Measurements from ENCODE around the gene ORM1.
A peak's percentile ranks its signal among the peaks of the same experiment; 100 is the strongest.

The ORM1 gene

GRCh38 chr9:114287763-114288192 lies 35.1 kb upstream of the ORM1 start:
- no peak for DNase-seq (ENCODE audit: low read depth in 2 of 2)

- DNase-seq (ENCODE audit: low read depth in 2 of 2) = no peak
Measured at GRCh38 chr9:114288193-114289091, 34.5 kb upstream of the ORM1 start.

GRCh38 chr9:114289106-114289505 lies 33.8 kb upstream of the ORM1 start:
- no peak for DNase-seq (ENCODE audit: low read depth in 2 of 2)

GRCh38 chr9:114289571-114290481 lies 33.1 kb upstream of the ORM1 start:
- no peak for DNase-seq (ENCODE audit: low read depth in 2 of 2)

DNA sequence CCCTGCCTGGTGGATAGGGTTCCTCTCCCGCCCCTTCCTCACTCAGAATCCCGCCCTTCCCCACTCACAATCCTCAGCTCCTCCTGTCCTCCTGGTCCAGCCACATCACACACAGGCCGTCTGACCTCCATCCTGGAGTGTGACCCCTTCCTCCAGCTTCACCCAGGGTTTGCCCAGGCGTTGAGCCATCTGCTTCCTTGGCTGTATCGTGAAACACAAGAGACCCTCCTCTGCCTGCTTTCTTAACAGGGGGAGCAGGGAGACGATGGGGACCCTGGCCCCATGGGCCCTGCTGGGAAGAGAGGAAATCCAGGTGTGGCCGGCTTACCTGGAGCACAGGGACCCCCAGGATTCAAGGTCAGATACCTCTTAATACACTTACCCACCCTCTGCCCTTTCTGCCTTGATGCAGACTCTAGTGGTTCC lies 32.3 kb upstream of the ORM1 start:
- no peak for DNase-seq (ENCODE audit: low read depth in 2 of 2)

- peak; percentile 44 to 47 for DNase-seq (ENCODE audit: low read depth in 2 of 2)
Measured at GRCh38 chr9:114291064-114291474, 31.8 kb upstream of the ORM1 start.

DNA sequence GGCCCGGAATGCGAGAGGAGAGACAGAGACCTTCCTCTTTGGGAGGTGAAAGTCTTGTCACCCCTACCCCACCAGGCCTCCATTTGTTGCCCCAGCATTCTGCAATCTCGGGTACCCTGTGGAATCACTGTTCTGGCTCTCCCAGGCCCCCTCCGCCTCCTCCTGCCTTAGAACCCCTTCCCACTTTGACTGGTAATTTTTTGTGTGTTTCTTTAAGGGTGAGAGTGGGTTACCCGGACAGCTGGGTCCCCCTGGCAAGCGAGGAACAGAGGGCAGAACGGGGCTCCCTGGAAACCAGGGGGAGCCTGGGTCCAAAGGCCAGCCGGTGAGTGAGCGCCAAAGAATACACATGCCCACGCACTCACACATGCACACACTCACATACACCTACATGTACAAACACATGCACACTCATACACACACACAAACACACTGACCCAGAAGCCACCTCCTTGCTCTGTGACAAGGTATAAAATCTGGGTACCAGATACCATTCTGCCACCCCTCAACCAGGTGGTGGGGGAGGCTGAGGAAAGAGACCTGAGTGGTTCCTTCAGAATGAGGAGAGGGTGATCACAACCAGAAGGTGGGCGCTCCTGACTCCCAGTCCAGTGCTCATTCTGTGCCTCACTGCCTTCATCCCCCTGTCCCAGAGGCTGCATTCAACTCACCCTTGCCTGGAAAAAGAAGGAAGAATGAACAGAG lies 30.9 kb upstream of the ORM1 start:
- DNase-seq (ENCODE audit: low read depth in 2 of 2) = no peak

DNA sequence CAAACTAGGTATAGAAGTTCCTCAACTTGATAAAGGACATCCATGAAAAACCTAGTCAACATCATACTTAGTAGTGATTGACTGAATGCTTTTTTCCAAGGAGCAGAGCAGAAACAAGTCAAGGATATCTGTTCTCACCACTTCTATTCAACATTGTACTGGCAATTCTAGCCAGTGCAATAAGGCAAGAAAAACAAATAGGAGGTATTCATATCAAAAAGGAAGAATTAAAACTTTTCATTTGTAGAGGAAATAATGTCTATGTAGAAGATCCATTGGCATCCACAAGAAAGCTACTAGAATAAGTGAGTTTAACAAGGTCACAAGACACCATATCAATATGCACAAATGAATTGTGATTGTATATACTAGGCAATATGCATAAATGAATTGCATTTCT lies 28.2 kb upstream of the ORM1 start:
- no peak for DNase-seq (ENCODE audit: low read depth in 2 of 2)

DNA sequence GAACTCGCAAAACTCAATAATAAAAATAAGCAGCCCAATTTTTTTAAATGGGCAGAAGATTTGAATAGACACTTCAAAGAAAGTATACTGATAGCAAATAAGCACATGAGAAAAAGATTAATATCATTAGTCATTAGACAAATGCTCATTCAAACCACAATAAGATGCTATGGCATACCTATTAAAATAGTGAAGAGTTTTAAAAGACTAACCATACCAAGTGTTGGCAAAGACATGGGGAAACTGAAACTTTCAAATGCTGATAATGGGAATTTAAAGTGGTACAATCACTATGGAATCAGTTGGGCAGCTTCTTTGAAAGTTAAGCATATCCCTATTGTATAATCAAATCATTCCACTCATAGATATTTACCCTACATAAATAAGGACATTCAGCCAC lies 26.6 kb upstream of the ORM1 start:
- DNase-seq (ENCODE audit: low read depth in 2 of 2) = no peak

DNA sequence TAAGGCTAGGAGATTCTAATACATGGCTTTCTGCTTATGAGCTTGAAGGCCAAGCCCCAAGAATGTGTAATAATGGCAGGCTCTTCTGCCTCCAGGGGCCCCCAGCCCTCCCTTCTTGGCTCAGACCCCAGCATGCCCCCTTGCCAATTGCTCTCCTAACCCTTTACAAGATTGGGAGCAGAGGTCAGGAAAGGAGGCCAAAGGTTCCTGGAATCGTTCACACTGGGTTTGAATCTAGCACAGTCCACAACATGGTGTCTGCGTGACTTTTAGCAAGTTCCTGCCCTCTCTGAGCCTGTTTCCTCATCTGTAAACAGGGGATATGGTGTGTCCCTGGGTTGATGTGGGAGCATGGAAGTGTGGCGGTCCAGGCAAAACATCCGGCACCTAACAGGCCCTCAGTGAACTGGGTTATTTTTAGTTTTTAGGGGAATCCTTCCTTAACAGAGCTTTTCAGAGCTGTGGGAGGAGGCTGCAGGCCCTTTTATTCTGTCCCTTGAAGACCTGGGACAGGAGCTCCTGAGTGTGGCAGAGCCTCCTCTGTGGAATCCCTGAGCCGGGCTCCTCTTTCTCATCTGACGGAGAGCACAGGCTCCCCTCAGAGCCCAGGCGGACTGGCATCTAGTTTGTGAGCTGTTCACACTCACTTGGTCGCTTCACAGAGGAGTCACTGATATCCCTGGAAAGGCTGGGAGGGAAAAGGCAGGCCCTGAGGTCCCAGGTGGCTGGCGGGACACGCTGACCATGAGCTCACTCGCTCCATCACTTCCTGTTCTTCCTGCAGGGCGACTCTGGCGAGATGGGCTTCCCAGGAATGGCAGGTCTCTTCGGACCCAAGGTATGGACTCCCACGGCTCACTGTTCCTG lies 23.4 kb upstream of the ORM1 start:
- no peak for DNase-seq (ENCODE audit: low read depth in 2 of 2)

- DNase-seq (ENCODE audit: low read depth in 2 of 2) = no peak
Measured at GRCh38 chr9:114300153-114300845, 22.6 kb upstream of the ORM1 start.

- DNase-seq (ENCODE audit: low read depth in 2 of 2) = no peak
Measured at GRCh38 chr9:114300846-114301797, 21.8 kb upstream of the ORM1 start.

- DNase-seq (ENCODE audit: low read depth in 2 of 2) = no peak
Measured at GRCh38 chr9:114301798-114302565, 20.9 kb upstream of the ORM1 start.

DNA sequence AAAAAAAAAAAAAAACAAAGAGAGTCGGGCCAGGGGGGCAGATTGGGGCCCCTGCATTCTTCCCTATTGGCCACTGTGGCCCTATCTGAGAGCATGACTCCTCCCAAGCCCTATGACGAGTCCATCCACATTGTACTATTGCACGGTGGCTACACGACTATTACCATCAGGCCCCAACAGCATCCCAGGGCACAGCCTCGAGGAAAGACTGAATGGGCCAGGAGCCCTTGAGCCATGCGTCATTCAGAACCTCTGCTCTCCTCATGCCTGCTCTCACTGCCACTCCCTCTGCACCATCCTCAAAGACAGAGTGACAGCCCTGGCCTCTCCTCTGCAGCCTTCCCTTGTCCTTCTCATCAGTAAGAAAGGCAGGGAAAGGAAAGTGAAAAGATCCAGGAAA lies 20.2 kb upstream of the ORM1 start:
- DNase-seq (ENCODE audit: low read depth in 2 of 2) = no peak

DNA sequence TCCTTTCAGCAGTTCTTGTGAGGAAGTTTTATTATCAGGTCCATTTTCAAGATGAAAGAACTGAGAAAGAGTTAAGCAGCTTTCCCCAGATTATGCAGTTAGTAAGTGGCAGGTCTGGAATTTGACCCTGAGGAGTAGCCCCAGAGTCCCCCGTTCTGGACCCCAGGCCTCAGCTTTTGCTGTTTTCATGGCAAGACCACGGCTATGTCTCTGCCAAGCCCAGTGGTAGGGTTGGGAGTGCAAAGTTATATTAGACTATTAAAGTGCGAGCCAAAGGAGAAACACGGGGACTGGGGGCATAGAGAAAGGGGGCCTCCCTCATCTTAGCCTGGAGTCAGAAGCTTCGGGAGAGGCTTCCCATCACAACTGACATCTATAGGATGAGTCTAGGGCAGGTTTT lies 19.3 kb upstream of the ORM1 start:
- no peak for DNase-seq (ENCODE audit: low read depth in 2 of 2)

- DNase-seq (ENCODE audit: low read depth in 2 of 2) = no peak
Measured at GRCh38 chr9:114303977-114304376, 18.9 kb upstream of the ORM1 start.

- DNase-seq (ENCODE audit: low read depth in 2 of 2) = no peak
Measured at GRCh38 chr9:114304416-114305188, 18.3 kb upstream of the ORM1 start.

- DNase-seq (ENCODE audit: low read depth in 2 of 2) = no peak
Measured at GRCh38 chr9:114307899-114308267, 15.0 kb upstream of the ORM1 start.
